Retinal pigment epithelial cell (primary cell): ENCODE results near the gene FAM210A.

Experiments used
- DNase-seq: peaks from one replicate; pipeline ENCODE4 v3.0.0-alpha.2; 2010; ENCODE audit warnings: low read depth
- H3K4me3 ChIP-seq: 2 replicates; pipeline ENCODE4 v1.5.1; 2011; ENCODE audit warnings: mild to moderate bottlenecking, low read length, control low read depth, moderate library complexity
- CTCF ChIP-seq: conservative IDR thresholded peaks from 2 replicates; pipeline ENCODE4 v1.5.1; 2011; ENCODE audit warnings: low read depth, low read length, control low read depth, inconsistent platforms

FAM210A gene

GRCh38 chr18:13627639-13628038, 98.7 kb downstream of the FAM210A start:
- TF ChIP-seq CTCF = no peak
- no peak overlapping the region for H3K4me3 ChIP-seq
- DNase-seq = no peak

- no peak overlapping the region for H3K4me3 ChIP-seq
- no peak for TF ChIP-seq CTCF
- no peak for DNase-seq
These were observed 99.8 kb downstream of the FAM210A start for GRCh38 chr18:13626544-13626908.

DNA sequence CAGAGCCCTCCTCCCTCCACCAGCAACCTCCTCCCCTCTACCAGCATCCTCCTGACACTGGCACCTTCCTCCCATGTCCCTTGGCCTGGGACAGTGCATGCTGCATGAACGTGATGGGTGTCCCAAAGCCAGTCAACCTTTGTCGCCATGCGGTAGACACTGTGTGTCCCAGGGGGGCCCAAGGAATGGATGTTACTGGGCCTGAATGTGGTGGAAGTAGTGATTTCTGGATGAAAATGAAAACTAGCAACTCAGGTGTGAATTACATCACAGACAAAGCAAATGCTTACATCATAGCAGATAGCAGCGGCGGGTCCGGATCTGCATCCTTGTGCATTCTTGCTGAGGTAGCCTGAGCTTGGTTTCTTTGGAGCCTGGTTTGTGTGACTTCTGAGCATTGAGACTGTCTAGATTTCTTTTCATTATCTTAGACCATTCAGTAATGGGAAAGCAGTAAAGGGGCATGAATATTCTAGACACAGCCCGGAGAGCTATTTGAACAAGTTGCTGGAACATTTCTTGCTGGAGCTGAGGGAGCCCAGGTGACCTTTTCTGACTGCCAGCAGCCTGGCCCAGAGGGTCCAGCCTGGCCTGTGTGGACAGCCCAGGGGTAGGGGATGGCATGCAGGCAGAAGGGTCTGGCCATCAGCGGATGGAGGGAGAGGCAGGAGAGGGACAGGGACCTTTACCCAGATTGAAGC, 100.4 kb downstream of the FAM210A start:
- DNase-seq = no peak
- no peak overlapping the region for H3K4me3 ChIP-seq
- TF ChIP-seq CTCF = no peak

GRCh38 chr18:13625355-13625754, 101.0 kb downstream of the FAM210A start:
- DNase-seq = no peak

DNA sequence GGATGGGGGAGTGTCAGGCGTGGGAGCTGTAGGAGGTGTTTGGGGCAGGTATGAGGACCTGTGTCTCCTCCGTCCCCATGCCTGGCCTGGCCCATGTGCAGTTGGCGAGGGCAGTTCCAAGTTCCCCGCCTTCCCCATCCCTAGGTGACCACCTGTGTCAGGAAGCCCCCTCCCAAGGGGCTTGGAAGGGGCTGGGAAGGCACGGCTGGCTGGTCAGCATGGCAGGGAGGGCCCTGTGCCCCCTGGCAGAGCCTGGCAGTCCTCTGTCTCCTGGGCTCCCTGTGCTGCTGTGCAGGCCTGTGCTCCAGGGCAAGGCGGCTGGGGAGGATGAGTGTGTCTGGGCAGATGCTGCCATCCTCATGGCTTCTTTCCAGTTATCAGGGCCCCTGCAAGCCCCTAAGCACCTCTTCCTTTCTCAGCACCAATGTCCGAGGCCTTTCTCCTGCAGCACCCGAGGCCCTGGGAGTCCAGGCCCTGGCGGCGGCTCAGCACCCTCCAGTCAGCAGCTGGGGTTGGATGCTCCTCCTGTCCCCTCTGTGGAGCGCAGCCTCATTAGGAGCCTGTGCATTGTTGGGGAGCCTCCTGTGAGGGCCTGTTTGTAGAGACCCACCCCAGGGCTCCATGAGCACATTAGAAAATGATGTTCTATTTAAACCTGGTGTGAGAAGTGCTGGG, 101.7 kb downstream of the FAM210A start:
- DNase-seq = no peak
- TF ChIP-seq CTCF = no peak
- no peak overlapping the region for H3K4me3 ChIP-seq

More at GRCh38 chr18:13625355-13625754, 101.0 kb downstream of the FAM210A start:
- no peak for TF ChIP-seq CTCF
- H3K4me3 ChIP-seq = no peak overlapping the region

DNA sequence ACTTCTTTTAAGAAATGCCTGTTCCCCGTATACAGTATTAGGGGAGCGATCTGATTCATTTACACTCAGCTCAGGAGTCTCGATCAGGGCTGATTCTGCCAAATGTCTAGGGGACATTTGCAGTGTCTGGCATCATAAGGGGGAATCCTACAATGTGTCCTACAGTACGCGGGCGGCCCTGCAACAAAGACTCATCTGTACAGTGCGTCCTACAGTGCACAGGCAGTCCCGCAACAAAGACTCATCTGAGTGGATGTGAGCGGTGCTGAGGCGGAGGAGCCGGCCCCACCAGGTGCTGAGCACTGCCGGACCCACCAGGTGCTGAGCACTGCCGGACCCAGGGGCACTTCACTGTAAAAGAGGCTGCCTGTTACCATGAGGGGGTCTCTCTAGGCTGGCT, 102.5 kb downstream of the FAM210A start:
- DNase-seq = no peak
- no peak overlapping the region for H3K4me3 ChIP-seq
- no peak for TF ChIP-seq CTCF

- no peak overlapping the region for H3K4me3 ChIP-seq
- no peak for DNase-seq
- no peak for TF ChIP-seq CTCF
These were observed 103.0 kb downstream of the FAM210A start for GRCh38 chr18:13623348-13623747.
